ENCODE results near the gene ASB6. TPM values are rescaled to one million over a fixed set of nuclear protein-coding genes. Genes with fewer than 3 reads are reported as not detected.

The ASB6 gene
- total RNA-seq, 1 experiment from 2014 or later, result 17.4 TPM

GRCh38 chr9:129666575-129666974 is 24.6 kb upstream of the ASB6 start:
- H3K9me3 Mint-ChIP-seq (ENCODE audit: unreplicated experiment), result no peaks in the 10 kb centered on the region
- TF ChIP-seq CTCF (IDR thresholded peaks at IDR 0.05; ENCODE audit: insufficient read depth in 1 of 2, low read depth in 1 of 2, low read length in 1 of 2, severe bottlenecking in 1 of 2, unreplicated experiment in 1 of 2), result no peak
- DNase-seq, result no peak
- CTCF ChIA-PET, result no interaction called here
- Histone ChIP-seq H3K4me1 (no peaks in the 10 kb centered on the region), H3K4me3 (ENCODE audit: low read depth, low read length) (no peak overlapping the region), H3K9me3 (no peaks in the 10 kb centered on the region), H3K36me3 (ENCODE audit: control insufficient read depth, insufficient read depth, low read length) (no peaks in the 10 kb centered on the region), H3K27me3 (replicated peaks; ENCODE audit: control insufficient read depth, insufficient read depth, low read length) (no peaks in the 10 kb centered on the region; the same call in 1 of the 2 replicates)
- H3K36me3 Mint-ChIP-seq (ENCODE audit: insufficient read depth, unreplicated experiment), result no peaks in the 10 kb centered on the region
- no TSS peak for BruUV-seq (replicated peaks)
- no peak overlapping the region for H3K27ac Mint-ChIP-seq (ENCODE audit: unreplicated experiment)
- no peaks in the 10 kb centered on the region for H3K4me1 Mint-ChIP-seq (ENCODE audit: low read depth, unreplicated experiment)
- H3K4me3 Mint-ChIP-seq (ENCODE audit: unreplicated experiment), result no peak overlapping the region
- intact Hi-C loops (cut with micrococcal nuclease; ENCODE audit: unreplicated experiment), result no loop called here
- POLR2A ChIA-PET, result no interaction called here
- peaks cover 10% of the 10 kb centered on the region for H3K27me3 Mint-ChIP-seq (ENCODE audit: insufficient read depth, unreplicated experiment)

GRCh38 chr9:129665814-129666520 is 24.0 kb upstream of the ASB6 start:
- peaks cover 10% of the 10 kb centered on the region for H3K27me3 Mint-ChIP-seq (ENCODE audit: insufficient read depth, unreplicated experiment)
- ChIA-PET CTCF (interaction anchor here (0.7 kb wide), 1 partner anchor 124 kb away, joined by 3 read pairs; no protein-coding TSS in a partner anchor), POLR2A (no interaction called here)
- intact Hi-C loops (cut with micrococcal nuclease; ENCODE audit: unreplicated experiment), result no loop called here
- H3K36me3 ChIP-seq (ENCODE audit: control insufficient read depth, insufficient read depth, low read length), result no peaks in the 10 kb centered on the region
- H3K4me3 Mint-ChIP-seq (ENCODE audit: unreplicated experiment), result peak overlapping the region; percentile 66
- peak overlapping the region; percentile 34 for H3K4me3 ChIP-seq (ENCODE audit: low read depth, low read length)
- H3K27ac Mint-ChIP-seq (ENCODE audit: unreplicated experiment), result no peak overlapping the region
- BruUV-seq (replicated peaks), result no TSS peak
- no peaks in the 10 kb centered on the region for H3K9me3 ChIP-seq
- no peaks in the 10 kb centered on the region for H3K9me3 Mint-ChIP-seq (ENCODE audit: unreplicated experiment)
- no peaks in the 10 kb centered on the region for H3K4me1 Mint-ChIP-seq (ENCODE audit: low read depth, unreplicated experiment)
- DNase-seq, result no peak
- H3K4me1 ChIP-seq, result no peaks in the 10 kb centered on the region
- no peak for TF ChIP-seq CTCF (IDR thresholded peaks at IDR 0.05; ENCODE audit: insufficient read depth in 1 of 2, low read depth in 1 of 2, low read length in 1 of 2, severe bottlenecking in 1 of 2, unreplicated experiment in 1 of 2)
- H3K27me3 ChIP-seq (replicated peaks; ENCODE audit: control insufficient read depth, insufficient read depth, low read length), result no peaks in the 10 kb centered on the region; the same call in 1 of the 2 replicates
- H3K36me3 Mint-ChIP-seq (ENCODE audit: insufficient read depth, unreplicated experiment), result no peaks in the 10 kb centered on the region

- H3K9me3 Mint-ChIP-seq (ENCODE audit: unreplicated experiment), result no peaks in the 10 kb centered on the region
- no peak for TF ChIP-seq CTCF (IDR thresholded peaks at IDR 0.05; ENCODE audit: insufficient read depth in 1 of 2, low read depth in 1 of 2, low read length in 1 of 2, severe bottlenecking in 1 of 2, unreplicated experiment in 1 of 2)
- no TSS peak for BruUV-seq (replicated peaks)
- ChIA-PET POLR2A (no interaction called here), CTCF (interaction anchor here (0.7 kb wide), 1 partner anchor 125 kb away, joined by 3 read pairs; no protein-coding TSS in a partner anchor)
- DNase-seq, result peak in 1 of 2 experiments; percentile 35
- intact Hi-C loops (cut with micrococcal nuclease; ENCODE audit: unreplicated experiment), result no loop called here
- H3K4me1 ChIP-seq, result no peaks in the 10 kb centered on the region
- peak within 1 kb of the TSS; percentile 66 for H3K4me3 Mint-ChIP-seq (ENCODE audit: unreplicated experiment)
- H3K27me3 Mint-ChIP-seq (ENCODE audit: insufficient read depth, unreplicated experiment), result peaks cover 10% of the 10 kb centered on the region
- no peaks in the 10 kb centered on the region for H3K9me3 ChIP-seq
- H3K27me3 ChIP-seq (replicated peaks; ENCODE audit: control insufficient read depth, insufficient read depth, low read length), result no peaks in the 10 kb centered on the region; the same call in 1 of the 2 replicates
- H3K4me3 ChIP-seq (ENCODE audit: low read depth, low read length), result peak within 1 kb of the TSS; percentile 34
- H3K36me3 ChIP-seq (ENCODE audit: control insufficient read depth, insufficient read depth, low read length), result no peaks in the 10 kb centered on the region
- no peaks in the 10 kb centered on the region for H3K4me1 Mint-ChIP-seq (ENCODE audit: low read depth, unreplicated experiment)
- H3K36me3 Mint-ChIP-seq (ENCODE audit: insufficient read depth, unreplicated experiment), result no peaks in the 10 kb centered on the region
- no peak within 1 kb of the TSS for H3K27ac Mint-ChIP-seq (ENCODE audit: unreplicated experiment)
These were observed 23.4 kb upstream of the ASB6 start, which contains the start of gene PRRX2 for GRCh38 chr9:129665389-129665775. Gene PRRX2, plus strand, starts transcription at chr9:129665647. Its CDS starts 221 bp downstream, at chr9:129665868.

All from Caco-2 (cell line).